Liver (tissue), 9 donors: ENCODE results near the gene DMP1. TPM values are rescaled to one million over a fixed set of nuclear protein-coding genes. Genes with fewer than 3 reads are reported as not detected.

Source experiments
- DNase-seq: peaks from one replicate; pipeline ENCODE4 v3.0.0-alpha.2; 2017; ENCODE audit warnings: low spot score
- H3K27ac ChIP-seq, 2 donors: one replicate each; pipeline ENCODE4 v1.7.0; 2013; ENCODE audit warnings: inconsistent platforms in 2 of 2, low read length in 2 of 2, control low read depth in 1 of 2, low read depth in 1 of 2, mild to moderate bottlenecking in 1 of 2
- H3K27me3 ChIP-seq, 4 donors: one replicate each; pipeline versions ENCODE4 v1.6.1 to v1.7.0; 2013; ENCODE audit warnings: low read length in 3 of 4, inconsistent platforms in 1 of 4, mild to moderate bottlenecking in 1 of 4, moderate library complexity in 1 of 4; ENCODE audit not compliant: control insufficient read depth in 4 of 4, insufficient read depth in 4 of 4
- H3K36me3 ChIP-seq, 4 donors: one replicate each; pipeline versions ENCODE4 v1.6.1 to v1.7.0; 2013; ENCODE audit warnings: low read length in 3 of 4, mild to moderate bottlenecking in 3 of 4, low read depth in 1 of 4, moderate library complexity in 1 of 4; ENCODE audit not compliant: control insufficient read depth in 4 of 4, insufficient read depth in 3 of 4
- H3K4me1 ChIP-seq, 4 donors: one replicate each; pipeline versions ENCODE4 v1.6.1 to v1.7.0; 2013; ENCODE audit warnings: low read length in 3 of 4, mild to moderate bottlenecking in 3 of 4, moderate library complexity in 1 of 4; ENCODE audit not compliant: control insufficient read depth in 4 of 4, insufficient read depth in 4 of 4
- H3K4me3 ChIP-seq, 3 donors: one replicate each; pipeline versions ENCODE4 v1.6.1 to v1.7.0; 2013; ENCODE audit warnings: low read length in 3 of 3, control low read depth in 1 of 3, low read depth in 1 of 3, mild to moderate bottlenecking in 1 of 3
- H3K9ac ChIP-seq, 2 donors: one replicate each; pipeline ENCODE4 v1.7.0; 2013; ENCODE audit warnings: low read length in 2 of 2, mild to moderate bottlenecking in 2 of 2, moderate library complexity in 2 of 2, control low read depth in 1 of 2, low read depth in 1 of 2
- H3K9me3 ChIP-seq, 4 donors: one replicate each; pipeline versions ENCODE4 v1.6.1 to v1.7.0; 2013; ENCODE audit warnings: low read length in 3 of 4; ENCODE audit not compliant: control insufficient read depth in 4 of 4
- EGR1 ChIP-seq, 2 donors: IDR thresholded peaks; 2 replicates each; pipeline ENCODE4 v1.6.1; 2016 to 2018; ENCODE audit warnings: antibody characterized with exemption in 2 of 2, low read depth in 2 of 2
- FOXA1 ChIP-seq: IDR thresholded peaks from 2 replicates; pipeline ENCODE4 v1.6.1; 2016; ENCODE audit warnings: antibody characterized with exemption
- FOXA2 ChIP-seq: IDR thresholded peaks from 2 replicates; pipeline ENCODE4 v1.6.1; 2016; ENCODE audit warnings: antibody characterized with exemption
- GABPA ChIP-seq, 2 donors: IDR thresholded peaks in 1 of 2; conservative IDR thresholded peaks in 1 of 2; 2 replicates each; pipeline ENCODE4 v1.6.1; 2016; ENCODE audit warnings: antibody characterized with exemption in 2 of 2, mild to moderate bottlenecking in 1 of 2, moderate library complexity in 1 of 2
- HNF4A ChIP-seq, 2 donors: conservative IDR thresholded peaks; 2 replicates each; pipeline ENCODE4 v1.6.1; 2016; ENCODE audit warnings: antibody characterized with exemption in 2 of 2, mild to moderate bottlenecking in 2 of 2
- JUND ChIP-seq, 2 donors: IDR thresholded peaks; 2 replicates each; pipeline ENCODE4 v1.6.1; 2016; ENCODE audit warnings: antibody characterized with exemption in 2 of 2
- NR2F2 ChIP-seq: IDR thresholded peaks from 2 replicates; pipeline ENCODE4 v1.6.1; 2016; ENCODE audit warnings: antibody characterized with exemption
- TAF1 ChIP-seq: conservative IDR thresholded peaks from 2 replicates; pipeline ENCODE4 v1.6.1; 2016; ENCODE audit warnings: antibody characterized with exemption, mild to moderate bottlenecking
- YY1 ChIP-seq: IDR thresholded peaks from 2 replicates; pipeline ENCODE4 v1.6.1; 2016; ENCODE audit warnings: antibody characterized with exemption, mild to moderate bottlenecking
- WGBS: extraction: QIAGEN DNeasy Blood & Tissue Kit; methylation state at CpG from one replicate; pipeline ENCODE4 v1.1.7; 2013; 5-methylcytosine and 5-hydroxymethylcytosine counted together
- polyA plus RNA-seq, 2 donors: library from polyadenylated mRNA; stranded (reverse) in 1 of 2; unstranded in 1 of 2; fragments of 200-250 nt in 1 of 2; fragments of >200 nt in 1 of 2; fragmentation: Nextera tagmentation in 1 of 2; extraction: Ambion mirVana in 1 of 2; gene quantifications; one replicate each; pipeline versions ENCODE4 v1.2.1 to v1.2.3, GENCODE V29; 2013 to 2015
- total RNA-seq, 2 donors: library from RNA; depleted of rRNA; stranded (reverse); fragments of >200 nt; gene quantifications; one replicate each; pipeline ENCODE4 v1.2.3, GENCODE V29; 2014
- TF ChIP-seq, protein P1 (sequence below): IDR thresholded peaks from 2 replicates; pipeline ENCODE4 v1.6.1; 2016; ENCODE audit warnings: antibody characterized with exemption
- TF ChIP-seq, protein P2 (sequence below): IDR thresholded peaks from 2 replicates; pipeline ENCODE4 v1.6.1; 2016; ENCODE audit warnings: antibody characterized with exemption, mild to moderate bottlenecking
- TF ChIP-seq, protein P3 (sequence below): fragments of 150-350 bp; IDR thresholded peaks from 2 replicates; pipeline ENCODE4 v1.5.1; 2017; ENCODE audit warnings: improper control_type of control experiment, low read depth, low read length; ENCODE audit not compliant: missing input control
- TF ChIP-seq, protein P4 (sequence below): IDR thresholded peaks from 2 replicates; pipeline ENCODE4 v1.6.1; 2016; ENCODE audit warnings: antibody characterized with exemption
- donor health status: healthy.
- donor health status: healthy.
- donor health status: healthy.
- donor health status: healthy.
- donor health status: healthy.

The DMP1 gene, protein sequence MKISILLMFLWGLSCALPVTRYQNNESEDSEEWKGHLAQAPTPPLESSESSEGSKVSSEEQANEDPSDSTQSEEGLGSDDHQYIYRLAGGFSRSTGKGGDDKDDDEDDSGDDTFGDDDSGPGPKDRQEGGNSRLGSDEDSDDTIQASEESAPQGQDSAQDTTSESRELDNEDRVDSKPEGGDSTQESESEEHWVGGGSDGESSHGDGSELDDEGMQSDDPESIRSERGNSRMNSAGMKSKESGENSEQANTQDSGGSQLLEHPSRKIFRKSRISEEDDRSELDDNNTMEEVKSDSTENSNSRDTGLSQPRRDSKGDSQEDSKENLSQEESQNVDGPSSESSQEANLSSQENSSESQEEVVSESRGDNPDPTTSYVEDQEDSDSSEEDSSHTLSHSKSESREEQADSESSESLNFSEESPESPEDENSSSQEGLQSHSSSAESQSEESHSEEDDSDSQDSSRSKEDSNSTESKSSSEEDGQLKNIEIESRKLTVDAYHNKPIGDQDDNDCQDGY
- total RNA-seq (not detected), polyA plus RNA-seq (not detected)

DNA sequence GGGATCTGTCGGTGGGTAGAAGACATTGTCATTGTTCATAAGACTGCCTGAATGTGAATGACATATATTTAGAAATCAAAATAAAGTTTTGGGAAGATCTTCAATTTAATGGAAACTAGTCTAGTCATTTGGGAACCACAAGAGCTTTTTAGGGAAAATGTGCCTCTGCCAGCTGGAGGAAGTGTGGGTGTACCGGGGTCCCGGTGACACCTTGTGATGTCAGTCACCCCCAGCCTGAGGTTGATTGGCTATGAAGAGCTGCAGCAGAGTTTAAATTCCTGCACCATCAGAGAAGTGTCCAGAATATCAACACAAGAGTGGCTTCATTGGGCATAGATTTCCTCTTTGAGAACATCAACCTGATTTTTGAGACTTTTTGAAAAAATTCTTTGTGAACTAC is at the start of gene DMP1:
TSS of gene DMP1 (plus strand) at position 301 of the 400 bp plus-strand sequence. CDS start 6,213 bp downstream, outside the sequence.
- WGBS, result 93% methylated on average over 3 of the region's 3 CpGs
- Histone ChIP-seq H3K4me3 (no peak within 1 kb of the TSS), H3K27ac (no peak within 1 kb of the TSS), H3K9me3 (no peaks in the 10 kb centered on the region), H3K4me1 (no peaks in the 10 kb centered on the region), H3K9ac (no peak within 1 kb of the TSS), H3K27me3 (no peaks in the 10 kb centered on the region), H3K36me3 (no peaks in the 10 kb centered on the region)
- no peak for DNase-seq
- TF ChIP-seq NR2F2 (no peak), JUND (IDR thresholded peaks at IDR 0.05) (no peak)

DNA sequence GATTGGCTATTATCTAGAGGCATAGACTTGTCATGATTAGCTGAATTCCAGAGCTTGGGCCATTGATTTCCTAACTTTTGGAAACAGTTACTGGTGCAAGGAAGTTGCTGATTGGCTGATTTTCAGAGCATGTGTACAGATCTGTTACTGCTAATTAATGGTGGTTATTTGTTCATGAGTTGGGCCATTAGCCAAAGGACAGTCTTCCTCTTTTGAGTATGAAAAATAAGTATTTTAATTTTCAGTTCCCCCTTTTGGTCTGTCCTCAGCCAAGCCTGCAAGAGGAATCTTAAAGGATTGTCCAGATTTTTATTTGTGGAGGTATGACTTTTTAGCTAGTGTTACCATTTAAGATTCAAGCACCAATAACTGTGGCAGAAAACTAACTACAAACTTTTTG is 48.7 kb upstream of the DMP1 start:
- no peak overlapping the region for H3K27ac ChIP-seq
- no peak overlapping the region for H3K9ac ChIP-seq
- H3K9me3 ChIP-seq, result no peaks in the 10 kb centered on the region
- no peaks in the 10 kb centered on the region for H3K4me1 ChIP-seq
- H3K4me3 ChIP-seq, result no peak overlapping the region
- H3K27me3 ChIP-seq, result no peaks in the 10 kb centered on the region
- no peak for DNase-seq
- H3K36me3 ChIP-seq, result no peaks in the 10 kb centered on the region
- TF ChIP-seq EGR1 (IDR thresholded peaks at IDR 0.05; ENCODE audit: low read depth in 2 of 2), result no peak

DNA sequence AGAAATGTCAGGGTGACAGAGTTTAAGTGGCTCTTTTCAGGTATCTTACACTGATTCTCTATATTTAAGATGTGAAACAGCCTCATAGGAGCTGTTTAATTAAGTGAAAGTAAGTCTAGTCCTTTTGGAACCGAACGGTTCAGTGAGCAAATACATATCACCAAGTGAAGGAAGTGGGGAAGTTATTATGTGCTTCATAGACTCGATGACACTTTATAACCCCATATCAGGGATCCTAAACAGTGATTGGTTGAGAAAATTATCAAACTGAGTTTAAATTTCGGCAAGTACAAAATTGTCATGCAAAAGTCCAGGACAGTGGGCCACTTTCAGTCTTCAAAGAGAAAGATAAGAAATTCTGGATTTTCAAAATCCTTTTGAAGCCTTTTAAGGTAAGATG is 41.9 kb upstream of the DMP1 start, which contains the start of gene DSPP:
TSS of gene DSPP (plus strand) at position 301 of the 400 bp plus-strand sequence. CDS start 2,380 bp downstream, outside the sequence.
- H3K4me3 ChIP-seq, result no peak within 1 kb of the TSS
- TF ChIP-seq YY1 (no peak), HNF4A (conservative IDR thresholded peaks at IDR 0.05) (no peak), NR2F2 (no peak), FOXA1 (no peak), TAF1 (no peak), GABPA (IDR thresholded peaks at IDR 0.05 in 1 of 2, conservative IDR thresholded peaks at IDR 0.05 in 1 of 2) (no peak), EGR1 (IDR thresholded peaks at IDR 0.05; ENCODE audit: low read depth in 2 of 2) (no peak), FOXA2 (no peak)
- TF ChIP-seq, protein P1, sequence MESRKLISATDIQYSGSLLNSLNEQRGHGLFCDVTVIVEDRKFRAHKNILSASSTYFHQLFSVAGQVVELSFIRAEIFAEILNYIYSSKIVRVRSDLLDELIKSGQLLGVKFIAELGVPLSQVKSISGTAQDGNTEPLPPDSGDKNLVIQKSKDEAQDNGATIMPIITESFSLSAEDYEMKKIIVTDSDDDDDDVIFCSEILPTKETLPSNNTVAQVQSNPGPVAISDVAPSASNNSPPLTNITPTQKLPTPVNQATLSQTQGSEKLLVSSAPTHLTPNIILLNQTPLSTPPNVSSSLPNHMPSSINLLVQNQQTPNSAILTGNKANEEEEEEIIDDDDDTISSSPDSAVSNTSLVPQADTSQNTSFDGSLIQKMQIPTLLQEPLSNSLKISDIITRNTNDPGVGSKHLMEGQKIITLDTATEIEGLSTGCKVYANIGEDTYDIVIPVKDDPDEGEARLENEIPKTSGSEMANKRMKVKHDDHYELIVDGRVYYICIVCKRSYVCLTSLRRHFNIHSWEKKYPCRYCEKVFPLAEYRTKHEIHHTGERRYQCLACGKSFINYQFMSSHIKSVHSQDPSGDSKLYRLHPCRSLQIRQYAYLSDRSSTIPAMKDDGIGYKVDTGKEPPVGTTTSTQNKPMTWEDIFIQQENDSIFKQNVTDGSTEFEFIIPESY, result no peak
- TF ChIP-seq, protein P2, sequence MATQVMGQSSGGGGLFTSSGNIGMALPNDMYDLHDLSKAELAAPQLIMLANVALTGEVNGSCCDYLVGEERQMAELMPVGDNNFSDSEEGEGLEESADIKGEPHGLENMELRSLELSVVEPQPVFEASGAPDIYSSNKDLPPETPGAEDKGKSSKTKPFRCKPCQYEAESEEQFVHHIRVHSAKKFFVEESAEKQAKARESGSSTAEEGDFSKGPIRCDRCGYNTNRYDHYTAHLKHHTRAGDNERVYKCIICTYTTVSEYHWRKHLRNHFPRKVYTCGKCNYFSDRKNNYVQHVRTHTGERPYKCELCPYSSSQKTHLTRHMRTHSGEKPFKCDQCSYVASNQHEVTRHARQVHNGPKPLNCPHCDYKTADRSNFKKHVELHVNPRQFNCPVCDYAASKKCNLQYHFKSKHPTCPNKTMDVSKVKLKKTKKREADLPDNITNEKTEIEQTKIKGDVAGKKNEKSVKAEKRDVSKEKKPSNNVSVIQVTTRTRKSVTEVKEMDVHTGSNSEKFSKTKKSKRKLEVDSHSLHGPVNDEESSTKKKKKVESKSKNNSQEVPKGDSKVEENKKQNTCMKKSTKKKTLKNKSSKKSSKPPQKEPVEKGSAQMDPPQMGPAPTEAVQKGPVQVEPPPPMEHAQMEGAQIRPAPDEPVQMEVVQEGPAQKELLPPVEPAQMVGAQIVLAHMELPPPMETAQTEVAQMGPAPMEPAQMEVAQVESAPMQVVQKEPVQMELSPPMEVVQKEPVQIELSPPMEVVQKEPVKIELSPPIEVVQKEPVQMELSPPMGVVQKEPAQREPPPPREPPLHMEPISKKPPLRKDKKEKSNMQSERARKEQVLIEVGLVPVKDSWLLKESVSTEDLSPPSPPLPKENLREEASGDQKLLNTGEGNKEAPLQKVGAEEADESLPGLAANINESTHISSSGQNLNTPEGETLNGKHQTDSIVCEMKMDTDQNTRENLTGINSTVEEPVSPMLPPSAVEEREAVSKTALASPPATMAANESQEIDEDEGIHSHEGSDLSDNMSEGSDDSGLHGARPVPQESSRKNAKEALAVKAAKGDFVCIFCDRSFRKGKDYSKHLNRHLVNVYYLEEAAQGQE, result no peak
- TF ChIP-seq, protein P3, sequence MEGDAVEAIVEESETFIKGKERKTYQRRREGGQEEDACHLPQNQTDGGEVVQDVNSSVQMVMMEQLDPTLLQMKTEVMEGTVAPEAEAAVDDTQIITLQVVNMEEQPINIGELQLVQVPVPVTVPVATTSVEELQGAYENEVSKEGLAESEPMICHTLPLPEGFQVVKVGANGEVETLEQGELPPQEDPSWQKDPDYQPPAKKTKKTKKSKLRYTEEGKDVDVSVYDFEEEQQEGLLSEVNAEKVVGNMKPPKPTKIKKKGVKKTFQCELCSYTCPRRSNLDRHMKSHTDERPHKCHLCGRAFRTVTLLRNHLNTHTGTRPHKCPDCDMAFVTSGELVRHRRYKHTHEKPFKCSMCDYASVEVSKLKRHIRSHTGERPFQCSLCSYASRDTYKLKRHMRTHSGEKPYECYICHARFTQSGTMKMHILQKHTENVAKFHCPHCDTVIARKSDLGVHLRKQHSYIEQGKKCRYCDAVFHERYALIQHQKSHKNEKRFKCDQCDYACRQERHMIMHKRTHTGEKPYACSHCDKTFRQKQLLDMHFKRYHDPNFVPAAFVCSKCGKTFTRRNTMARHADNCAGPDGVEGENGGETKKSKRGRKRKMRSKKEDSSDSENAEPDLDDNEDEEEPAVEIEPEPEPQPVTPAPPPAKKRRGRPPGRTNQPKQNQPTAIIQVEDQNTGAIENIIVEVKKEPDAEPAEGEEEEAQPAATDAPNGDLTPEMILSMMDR, result no peak
- TF ChIP-seq, protein P4, sequence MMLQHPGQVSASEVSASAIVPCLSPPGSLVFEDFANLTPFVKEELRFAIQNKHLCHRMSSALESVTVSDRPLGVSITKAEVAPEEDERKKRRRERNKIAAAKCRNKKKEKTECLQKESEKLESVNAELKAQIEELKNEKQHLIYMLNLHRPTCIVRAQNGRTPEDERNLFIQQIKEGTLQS, result no peak
- H3K36me3 ChIP-seq, result no peaks in the 10 kb centered on the region
- DNase-seq, result no peak
- no peaks in the 10 kb centered on the region for H3K4me1 ChIP-seq
- H3K27ac ChIP-seq, result no peak within 1 kb of the TSS
- no peaks in the 10 kb centered on the region for H3K9me3 ChIP-seq
- H3K27me3 ChIP-seq, result peaks cover 0 to 3% (median 0%) of the 10 kb centered on the region in 4 donors
- no peak within 1 kb of the TSS for H3K9ac ChIP-seq
- 82% methylated on average over 4 of the region's 4 CpGs for WGBS
